GM18520 (cell line): ENCODE data around the gene GNG5.
"Not testable (repeated sequence)": the region's sequence is repeated elsewhere in the genome, so short reads cannot be mapped to it uniquely, and the experiment has no call there.

Experiments used
- ATAC-seq: cut with Tn5 transposase; IDR thresholded peaks from one replicate; pipeline ENCODE4 v1.9.1; 2021; ENCODE audit not compliant: unreplicated experiment

GNG5 gene

GRCh38 chr1:84506002-84506728 is at the start of gene GNG5, which contains the start of gene SPATA1:
Gene GNG5, minus strand, starts transcription at chr1:84506581. Its CDS starts 490 bp downstream, at chr1:84506091.
Gene SPATA1, plus strand, starts transcription at chr1:84506386. Its CDS starts 9,974 bp downstream, at chr1:84516360.
- ATAC-seq: peak; percentile 70

GRCh38 chr1:84550826-84551225 is 44.4 kb upstream of the GNG5 start:
- no peak for ATAC-seq

- no peak for ATAC-seq
Observed at GRCh38 chr1:84541679-84542078, 35.3 kb upstream of the GNG5 start.

DNA sequence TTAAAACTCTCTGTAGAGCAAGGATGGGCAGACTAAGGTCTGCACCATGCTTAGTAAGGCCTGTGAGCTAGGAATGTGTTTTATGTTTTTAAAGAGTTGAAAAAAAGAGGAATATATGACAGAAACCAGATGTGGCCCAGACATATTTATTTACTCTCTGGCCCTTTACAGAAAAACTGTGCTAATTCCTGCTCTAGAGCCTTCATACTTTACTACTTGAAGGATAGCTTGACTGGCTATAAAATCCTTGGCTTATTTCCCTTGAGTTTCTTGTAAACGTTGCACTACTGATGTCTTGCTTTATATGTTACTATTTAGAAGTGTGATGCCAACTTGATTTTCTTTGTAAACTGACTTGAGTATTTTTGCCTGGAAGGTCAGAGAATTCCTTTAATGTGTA is 34.4 kb upstream of the GNG5 start:
- no peak for ATAC-seq

GRCh38 chr1:84539972-84540371 is 33.6 kb upstream of the GNG5 start:
- no peak for ATAC-seq

DNA sequence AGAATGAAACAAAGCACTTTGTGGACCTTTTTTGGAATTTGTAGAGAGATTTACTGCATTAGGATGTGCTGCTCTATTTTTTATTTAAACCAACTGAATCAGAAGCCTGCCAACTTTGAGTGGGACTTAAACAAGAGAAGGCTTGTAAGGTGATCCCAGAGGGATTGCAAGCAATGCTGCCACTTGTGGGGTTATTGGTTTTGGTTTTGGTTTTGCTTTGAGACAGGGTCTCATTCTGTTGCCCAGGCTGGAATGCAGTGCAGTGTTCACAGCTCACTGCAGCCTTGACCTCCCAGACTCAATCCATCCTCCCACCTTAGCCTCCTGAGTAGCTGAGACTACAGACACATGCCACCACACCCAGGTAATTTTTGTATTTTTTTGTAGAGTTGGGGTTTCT is 32.2 kb upstream of the GNG5 start:
- peak; percentile 40 for ATAC-seq

DNA sequence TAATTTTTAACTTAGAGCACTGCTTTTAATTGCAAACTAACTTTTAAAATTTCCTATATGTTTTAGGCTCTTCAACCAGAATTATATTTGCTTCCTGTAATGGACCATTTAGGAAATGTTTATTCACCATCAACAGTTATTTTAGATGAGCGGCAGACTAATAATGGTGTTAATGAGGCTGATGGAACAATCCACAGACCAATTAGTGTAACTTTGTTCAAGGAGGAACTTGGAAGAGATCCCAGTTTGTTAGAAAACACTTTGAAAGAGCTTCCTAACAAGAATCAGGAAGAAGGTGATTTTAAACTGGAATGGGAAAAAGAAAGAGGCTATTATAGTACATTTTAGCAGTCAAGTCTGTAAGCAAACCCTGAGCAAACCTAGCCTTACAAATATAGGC is 19.4 kb upstream of the GNG5 start:
- ATAC-seq: no peak

GRCh38 chr1:84524590-84524989 is 18.2 kb upstream of the GNG5 start:
- no peak for ATAC-seq

- no peak for ATAC-seq
Observed at GRCh38 chr1:84510668-84511067, 4.3 kb upstream of the GNG5 start.

GRCh38 chr1:84510165-84510564 is 3.8 kb upstream of the GNG5 start:
- ATAC-seq: no peak

DNA sequence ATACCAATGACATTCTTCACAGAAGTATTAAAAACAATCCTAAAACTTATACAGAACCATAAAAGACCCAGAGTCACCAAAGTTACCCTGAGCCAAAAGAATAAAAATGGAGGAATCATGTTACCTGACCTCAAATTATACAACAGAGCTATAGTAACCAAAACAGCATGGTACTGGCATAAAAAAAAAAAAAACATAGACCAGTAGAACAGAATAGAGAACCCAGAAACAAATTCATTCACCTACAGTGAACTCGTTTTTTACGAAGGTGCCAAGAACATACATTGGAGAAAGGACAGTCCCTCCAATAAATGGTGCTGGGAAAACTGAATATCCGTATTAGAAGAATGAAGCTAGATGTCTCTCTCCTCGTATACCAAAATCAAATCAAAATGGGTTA is 2.6 kb upstream of the GNG5 start:
- ATAC-seq: no peak

- no peak for ATAC-seq
Observed at GRCh38 chr1:84508510-84508909, 2.1 kb upstream of the GNG5 start.

- ATAC-seq: not testable (repeated sequence)
Observed at GRCh38 chr1:84507887-84508286, 1.5 kb upstream of the GNG5 start.

DNA sequence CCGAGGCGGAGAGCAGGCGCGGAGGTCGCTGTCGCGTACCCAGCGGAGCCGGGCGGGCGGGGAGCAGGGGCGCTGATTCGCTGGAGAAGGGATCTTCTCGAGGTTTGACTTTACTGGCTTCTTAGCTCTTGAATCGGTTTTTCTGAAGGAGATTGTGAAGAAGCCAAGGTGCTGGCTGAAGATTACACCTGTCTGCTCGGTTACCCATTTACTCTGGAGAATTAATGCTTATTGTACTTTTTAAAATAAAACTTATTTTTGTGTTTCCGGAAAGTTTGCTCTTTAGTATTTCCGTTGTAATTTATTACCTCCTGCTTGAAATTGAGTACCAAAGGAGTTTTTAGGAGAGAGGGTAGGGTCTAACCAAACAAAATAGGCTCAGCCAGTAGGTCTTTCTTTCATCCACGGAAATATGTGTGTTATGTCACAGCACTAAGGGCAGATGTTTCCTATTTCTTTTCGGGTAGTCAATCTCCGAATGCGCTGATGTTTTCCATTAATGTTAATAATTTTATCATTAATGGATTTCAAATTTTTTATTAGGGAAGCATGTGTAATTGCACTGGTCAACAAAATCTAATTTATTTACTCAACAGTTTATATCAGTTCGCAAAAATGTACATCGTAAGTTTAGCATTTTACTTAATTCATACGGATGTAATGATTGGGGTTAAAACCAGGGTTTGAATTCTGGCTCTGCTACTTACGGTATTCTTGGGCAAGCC is 510 bp upstream of the GNG5 start:
- no peak for ATAC-seq

- ATAC-seq: peak; percentile 7
Observed at GRCh38 chr1:84505493-84506001, 834 bp downstream of the GNG5 start.

DNA sequence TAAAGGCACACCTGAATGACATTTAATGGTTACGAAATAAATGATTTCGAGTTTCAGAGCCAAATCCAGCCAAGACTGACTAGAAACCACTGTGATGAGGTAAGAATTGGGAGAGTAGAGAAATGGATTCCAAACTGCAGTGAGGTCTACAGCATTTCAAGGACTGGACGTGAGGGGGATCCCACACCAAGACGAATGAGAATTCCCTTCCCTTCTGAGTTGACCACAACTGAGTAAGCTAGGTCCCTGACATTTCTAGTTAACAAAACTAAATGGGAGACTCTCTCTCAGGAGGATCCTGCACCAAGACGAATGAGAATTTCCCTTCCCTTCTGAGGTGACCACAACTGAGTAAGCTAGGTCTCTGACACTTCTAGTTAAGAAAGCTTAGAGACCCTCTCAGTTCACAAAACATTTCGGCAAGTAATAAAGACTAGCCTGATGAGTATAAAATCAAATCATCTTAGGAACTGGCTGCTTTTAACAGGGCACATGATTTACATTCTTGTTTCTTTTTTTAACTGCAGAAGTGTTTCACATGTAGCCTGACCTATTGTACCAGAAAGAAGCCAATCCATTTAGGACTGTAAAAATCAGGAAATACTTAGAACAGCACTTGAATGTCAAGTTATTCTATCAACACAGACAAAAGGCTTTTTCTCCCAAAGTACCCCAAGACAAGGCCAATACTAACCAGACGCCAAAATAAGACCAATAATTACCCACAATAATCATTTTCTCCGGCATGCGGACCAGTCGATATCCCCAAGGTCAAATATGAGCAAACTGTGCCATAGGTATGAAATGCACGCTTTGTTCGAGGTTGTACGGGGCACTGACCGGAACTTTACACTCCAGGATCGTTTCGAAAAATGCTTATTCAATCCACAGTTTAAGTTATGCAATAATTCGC is 1.5 kb downstream of the GNG5 start:
- ATAC-seq: no peak

GRCh38 chr1:84502927-84503326 is 3.5 kb downstream of the GNG5 start:
- ATAC-seq: no peak

DNA sequence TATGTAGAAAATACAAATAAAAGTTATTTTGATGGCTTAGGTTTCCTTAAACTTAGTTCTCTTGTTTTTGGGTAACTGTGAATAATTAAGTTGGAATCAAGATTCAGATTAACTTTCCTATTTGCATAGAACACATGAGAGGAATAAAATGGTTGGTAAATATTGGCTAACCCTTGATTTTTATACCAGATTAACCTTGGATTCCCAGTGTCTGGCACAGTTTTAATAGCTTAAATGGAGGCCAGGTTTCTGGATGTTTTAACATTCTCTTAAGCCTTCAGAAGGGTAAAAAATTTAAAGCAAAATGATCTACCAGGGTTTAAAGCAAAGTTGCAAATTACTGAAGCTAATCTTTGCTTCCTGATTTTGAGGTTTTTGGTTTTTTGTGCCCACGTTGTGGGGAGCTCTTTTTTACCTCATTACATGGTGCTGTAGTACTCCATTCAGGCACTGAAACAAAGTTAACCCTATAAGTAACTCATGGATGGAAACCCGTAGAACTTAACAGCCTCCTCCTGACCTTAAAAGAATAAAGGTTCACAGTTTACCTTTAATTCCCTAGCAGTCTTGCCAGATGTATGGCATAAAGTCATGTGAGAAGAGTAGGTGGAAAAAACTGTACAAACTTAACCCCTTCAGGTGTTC is 8.6 kb downstream of the GNG5 start:
- ATAC-seq: no peak

- ATAC-seq: no peak
Observed at GRCh38 chr1:84496498-84496897, 9.9 kb downstream of the GNG5 start.

DNA sequence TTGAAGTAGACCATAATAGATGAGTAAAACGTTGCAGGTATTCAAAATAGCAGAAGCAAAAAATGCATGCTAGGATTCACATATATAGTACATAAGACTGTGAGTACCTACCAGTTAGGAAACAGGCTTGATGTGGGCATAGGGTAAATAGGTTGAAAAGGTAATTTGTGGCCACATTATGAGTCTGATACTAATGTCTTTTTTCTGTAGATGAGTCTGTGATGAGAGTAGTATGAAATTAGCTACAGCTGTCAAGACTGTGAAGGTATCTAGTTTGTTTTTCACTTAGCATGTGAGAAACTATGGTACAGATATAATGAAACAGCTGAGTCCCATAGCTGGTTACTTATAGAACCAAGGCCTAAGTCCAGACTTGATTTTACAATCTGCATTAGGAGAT is 12.6 kb downstream of the GNG5 start:
- ATAC-seq: no peak

DNA sequence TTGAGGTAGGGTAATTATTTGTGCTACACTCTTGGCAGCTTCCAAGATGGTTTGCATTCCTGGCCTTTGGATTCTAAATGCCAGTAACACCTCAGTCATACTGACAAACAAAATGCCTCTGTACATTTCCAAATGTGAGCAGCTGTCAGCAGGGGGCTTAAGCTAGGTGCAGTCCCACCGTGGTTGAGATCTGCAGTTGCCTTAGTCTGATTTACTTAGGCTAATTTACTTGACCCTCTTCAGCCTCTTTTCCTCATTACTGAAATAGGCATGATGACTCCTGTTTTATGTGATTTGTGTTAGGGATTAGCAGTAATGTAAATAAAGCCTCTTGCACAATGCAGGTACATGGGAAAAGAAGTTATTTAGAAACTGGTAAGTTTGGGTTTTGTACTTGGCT is 13.7 kb downstream of the GNG5 start:
- no peak for ATAC-seq
